HG03558 (cell line): ENCODE data around the gene MXD3.

Experiments used
- ATAC-seq: cut with Tn5 transposase; IDR thresholded peaks from one replicate; pipeline ENCODE4 v1.9.1; 2021; ENCODE audit warnings: moderate number of reproducible peaks; ENCODE audit not compliant: unreplicated experiment; ENCODE audit errors: extremely low read depth

The MXD3 gene

GRCh38 chr5:177327539-177328522 lies 16.1 kb upstream of the MXD3 start:
- no peak for ATAC-seq

GRCh38 chr5:177325868-177326381 lies 14.2 kb upstream of the MXD3 start:
- ATAC-seq, result no peak

DNA sequence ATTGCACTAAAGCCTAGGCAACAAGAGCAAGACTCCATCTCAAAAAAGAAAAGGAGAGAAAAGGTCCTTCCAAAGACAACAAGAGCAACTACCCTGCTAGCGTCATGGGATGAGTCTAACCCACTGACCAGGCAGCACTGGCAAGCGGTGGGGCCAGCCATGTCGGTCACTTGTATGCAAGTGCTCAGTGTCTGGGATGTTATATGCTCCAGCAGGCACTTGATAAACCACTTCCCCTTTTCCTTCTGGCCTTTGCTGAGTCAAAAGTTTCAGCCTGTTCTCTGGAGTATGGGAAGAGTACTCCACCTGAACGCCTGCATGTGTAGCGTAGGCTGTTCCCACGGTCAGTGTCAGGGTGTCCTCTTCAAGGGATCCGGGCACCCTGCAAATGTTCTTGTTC lies 9.2 kb upstream of the MXD3 start:
- ATAC-seq, result no peak

GRCh38 chr5:177319913-177320588 lies 8.4 kb upstream of the MXD3 start:
- ATAC-seq, result no peak

DNA sequence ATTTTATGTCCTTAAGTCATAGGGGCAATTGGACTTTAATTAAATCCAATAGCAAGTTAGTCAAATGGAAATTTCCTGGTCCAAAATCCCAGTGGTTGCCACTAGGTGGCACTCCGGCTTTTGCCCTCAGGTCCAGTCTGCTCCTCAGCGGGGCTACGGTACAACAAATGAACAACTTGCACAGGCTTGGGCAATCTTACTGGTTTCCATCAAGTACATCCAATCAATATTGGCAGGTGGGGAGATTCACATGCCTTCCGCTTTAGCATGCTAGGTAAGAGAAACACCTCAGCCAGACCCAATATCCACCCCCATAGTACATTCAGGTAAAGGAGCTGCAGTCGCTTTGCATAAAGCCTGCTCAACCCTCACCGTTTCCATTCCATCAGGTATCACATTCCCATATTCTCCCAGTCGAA lies 6.3 kb upstream of the MXD3 start:
- no peak for ATAC-seq

DNA sequence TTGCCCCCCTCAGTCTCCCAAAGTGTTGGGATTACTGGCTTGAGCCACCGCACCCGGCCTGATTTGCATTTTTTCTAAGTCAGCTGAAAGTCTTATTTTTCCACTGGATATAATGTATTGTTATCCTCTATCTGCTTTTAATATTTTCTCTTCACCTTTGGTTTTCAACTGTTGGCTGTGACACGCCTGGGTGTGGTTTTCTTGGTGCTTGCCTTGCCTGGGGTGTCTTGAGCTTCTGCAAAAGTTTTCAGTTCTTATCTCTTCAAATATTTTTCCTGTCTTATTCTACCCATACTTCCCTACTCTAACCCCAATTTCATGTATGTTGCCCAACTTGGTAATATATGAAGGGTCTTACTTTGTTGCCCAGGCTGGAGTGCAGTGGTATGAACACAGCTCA lies 4.3 kb upstream of the MXD3 start:
- ATAC-seq, result no peak

- ATAC-seq, result no peak
Observed at GRCh38 chr5:177315411-177315810, 3.7 kb upstream of the MXD3 start.

DNA sequence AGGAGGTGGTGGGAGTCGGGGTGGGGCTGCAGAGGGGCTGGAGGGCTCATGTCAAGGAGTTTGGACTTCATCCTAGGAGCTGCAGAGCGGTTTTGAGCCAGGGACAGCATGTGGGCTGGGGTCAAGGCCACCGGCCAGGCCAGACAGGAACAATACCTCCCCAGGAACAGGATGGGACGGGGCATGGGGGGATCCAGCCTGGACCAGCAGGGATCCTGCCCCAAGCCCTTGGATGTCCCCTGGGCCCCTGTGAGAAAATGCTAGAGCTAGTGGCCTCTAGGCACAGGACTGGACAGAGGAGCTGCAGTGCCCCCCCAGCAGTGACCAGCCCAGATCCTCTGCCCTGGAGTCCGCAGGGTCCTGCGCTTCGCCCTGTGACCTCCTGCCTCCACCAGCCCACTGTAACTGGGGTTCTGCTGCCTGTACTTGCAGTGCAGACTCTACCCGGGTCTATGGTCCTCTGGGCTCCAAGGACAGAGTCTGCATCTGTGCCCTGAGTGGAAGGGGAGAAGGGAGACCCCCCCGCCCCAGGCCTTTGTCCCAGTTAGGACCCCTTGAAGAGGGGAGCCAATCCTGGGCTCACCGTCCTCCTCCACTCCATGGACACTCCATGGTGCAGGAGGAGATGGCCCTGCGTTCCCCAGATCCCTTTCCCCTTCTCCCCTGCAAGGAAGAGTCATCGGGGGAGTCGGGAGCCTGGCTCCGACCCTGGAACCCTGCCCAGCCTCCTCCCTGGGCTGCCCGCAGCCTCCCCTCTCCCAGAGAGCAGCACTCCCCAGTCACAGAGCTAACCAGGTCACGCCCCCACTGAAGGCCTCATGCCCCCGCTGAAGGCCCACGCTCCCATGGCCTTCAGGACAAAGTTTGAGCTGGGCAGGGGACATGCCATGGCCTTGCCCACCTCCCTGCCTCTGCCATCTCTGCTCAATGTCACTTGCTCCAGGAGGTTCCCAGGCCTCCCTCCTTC lies 3.0 kb upstream of the MXD3 start:
- no peak for ATAC-seq

GRCh38 chr5:177313561-177314259 lies 2.0 kb upstream of the MXD3 start:
- ATAC-seq, result no peak

DNA sequence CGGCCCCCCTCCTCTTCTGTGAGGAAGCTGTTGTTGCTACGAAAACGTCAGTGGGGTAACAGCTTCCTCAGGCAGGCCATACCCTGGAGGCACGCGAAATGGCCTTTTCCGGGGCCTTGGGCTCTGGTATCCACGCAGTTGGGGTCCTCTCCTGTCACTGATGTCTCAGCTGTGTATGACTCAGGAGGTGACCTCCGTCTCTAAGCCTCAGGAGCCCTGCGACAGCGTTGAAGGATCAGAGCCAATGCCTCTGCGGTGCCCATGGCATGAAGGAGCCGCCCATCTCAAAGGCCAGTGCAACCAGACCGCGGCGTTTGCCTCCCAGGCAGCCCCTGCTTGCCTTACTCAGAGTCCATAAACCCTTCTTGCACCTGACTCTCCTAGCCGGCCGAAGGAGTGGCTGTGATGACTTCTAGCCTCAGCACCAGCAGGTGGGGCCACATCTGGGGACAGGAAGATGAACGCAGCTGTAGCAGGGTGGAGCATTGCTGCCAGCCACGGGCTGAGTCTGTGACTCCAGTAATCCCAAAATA lies 1.0 kb upstream of the MXD3 start:
- no peak for ATAC-seq

DNA sequence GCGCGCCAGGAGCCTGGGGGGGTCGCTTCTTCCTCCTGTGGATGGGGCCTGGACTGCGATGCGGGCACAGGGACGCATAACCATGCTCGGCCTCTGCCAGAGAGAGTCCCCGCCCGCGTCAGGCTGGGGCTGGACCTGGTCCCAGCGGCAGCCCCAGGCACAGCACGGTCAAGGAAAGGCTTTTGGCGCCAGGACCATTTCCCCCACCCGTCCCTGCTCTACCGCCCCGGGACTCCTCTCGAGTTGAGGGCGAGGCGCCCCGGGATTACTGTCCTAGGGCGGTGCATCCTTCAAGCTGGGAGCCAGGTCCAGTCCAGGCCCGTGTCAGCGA lies 341 bp downstream of the MXD3 start:
- ATAC-seq, result no peak

DNA sequence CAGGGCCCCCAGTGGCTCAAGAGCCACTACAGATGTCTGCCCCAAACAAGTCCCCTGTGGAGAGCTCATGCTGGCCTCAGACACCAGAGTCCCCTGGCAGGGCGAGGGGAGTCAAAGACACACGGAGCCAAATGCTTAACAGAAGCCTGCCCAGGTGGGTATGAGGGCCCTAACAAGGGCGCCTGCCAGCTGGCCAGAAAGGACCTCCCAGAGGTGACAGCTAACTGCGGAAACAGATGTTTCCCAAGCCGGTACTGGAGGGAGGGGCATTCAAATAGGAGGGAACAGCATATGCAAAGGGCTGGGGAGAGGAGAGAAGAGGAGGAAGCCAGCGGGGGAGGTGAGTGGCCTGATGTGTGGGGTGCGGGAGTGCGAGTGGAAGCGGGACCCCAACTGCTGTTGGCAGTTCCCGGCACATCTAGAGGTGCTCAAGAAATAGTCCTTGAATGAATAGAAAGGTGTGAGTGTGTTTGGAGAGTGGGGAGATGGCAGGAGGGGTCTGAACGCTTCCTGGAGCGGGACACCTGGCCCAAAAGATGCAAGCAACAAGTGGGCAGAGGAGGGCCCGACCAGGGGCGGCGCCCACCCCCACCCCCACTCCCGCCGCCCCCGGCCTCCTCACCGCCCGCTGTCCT lies 824 bp downstream of the MXD3 start:
- no peak for ATAC-seq

DNA sequence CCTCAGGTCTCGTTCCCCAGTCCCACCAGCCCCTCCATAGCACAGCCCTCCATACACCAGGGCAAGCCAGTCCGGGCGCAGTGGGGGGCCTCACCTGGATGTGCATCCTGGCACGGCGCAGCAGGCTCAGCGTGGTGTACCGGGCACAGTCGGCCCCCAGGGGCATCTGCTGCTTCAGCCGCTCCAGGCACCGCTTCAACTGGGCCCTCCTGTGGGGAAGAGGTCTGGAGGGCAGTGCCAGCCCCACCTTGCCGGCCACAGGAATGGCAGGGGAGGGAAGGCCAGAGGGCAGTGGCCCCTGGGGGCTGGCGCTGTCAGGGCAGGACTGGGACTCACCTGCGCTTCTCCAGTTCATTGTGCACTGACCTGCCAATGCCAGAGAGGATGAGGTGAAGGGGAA lies 1.4 kb downstream of the MXD3 start:
- ATAC-seq, result no peak

DNA sequence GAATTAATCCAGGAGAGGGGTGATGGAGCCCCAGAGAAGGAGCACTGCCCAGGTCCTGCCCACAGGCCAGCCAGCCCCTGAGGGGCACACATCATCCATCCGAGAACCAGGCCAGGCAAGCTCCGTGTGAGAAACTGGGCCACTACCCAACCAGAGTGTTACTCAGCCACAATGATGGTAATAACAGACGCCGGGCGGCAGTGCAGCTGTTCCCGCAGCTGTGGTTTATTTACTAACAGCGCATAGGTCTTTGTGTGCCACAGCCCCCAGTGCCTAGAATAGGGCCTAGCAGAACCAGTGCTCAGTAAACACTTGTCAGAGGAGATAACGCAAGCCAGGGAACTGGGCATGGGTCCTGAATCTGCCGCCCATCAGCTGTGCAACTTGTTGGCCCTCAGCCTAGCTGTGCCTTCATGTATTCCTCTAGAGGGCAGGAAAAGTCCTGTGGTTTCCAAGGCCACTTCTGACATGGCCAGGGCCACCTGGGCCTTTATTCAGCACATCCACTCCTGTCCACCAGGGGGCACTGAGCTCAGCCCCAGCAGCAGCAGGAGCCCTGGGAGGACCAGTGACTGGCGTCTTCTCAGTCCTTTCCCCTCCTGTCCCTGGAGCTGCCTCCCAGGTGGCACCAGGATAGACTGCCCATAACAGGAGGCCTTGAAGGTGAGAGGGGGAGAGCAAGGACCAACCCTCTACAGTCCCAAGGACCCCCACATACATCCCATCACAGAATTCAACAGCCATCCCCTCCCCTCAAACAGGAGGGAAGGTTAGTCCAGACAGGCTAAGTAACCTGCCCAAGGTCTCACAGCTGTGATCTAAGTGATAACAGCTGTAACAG lies 2.1 kb downstream of the MXD3 start:
- ATAC-seq, result no peak

DNA sequence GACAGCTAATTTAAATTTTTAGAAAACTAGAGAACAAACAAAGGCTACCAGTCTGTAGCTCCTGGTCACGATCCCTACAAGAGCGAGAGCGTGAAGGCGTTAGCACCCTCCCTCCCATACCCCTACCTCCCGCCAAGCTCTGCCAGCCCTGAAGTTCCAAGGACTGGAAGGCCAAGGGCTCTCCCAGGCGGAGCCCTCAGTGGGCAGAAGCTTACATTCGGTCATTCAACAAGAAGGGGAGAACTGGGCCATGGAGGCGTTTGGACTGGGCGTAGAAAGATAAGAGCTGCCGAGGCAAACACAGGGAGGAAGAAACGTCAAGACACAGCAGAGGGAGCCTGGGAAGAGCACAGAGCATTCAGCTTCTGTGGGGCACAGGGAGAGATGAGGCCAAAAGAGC lies 3.0 kb downstream of the MXD3 start:
- ATAC-seq, result no peak

DNA sequence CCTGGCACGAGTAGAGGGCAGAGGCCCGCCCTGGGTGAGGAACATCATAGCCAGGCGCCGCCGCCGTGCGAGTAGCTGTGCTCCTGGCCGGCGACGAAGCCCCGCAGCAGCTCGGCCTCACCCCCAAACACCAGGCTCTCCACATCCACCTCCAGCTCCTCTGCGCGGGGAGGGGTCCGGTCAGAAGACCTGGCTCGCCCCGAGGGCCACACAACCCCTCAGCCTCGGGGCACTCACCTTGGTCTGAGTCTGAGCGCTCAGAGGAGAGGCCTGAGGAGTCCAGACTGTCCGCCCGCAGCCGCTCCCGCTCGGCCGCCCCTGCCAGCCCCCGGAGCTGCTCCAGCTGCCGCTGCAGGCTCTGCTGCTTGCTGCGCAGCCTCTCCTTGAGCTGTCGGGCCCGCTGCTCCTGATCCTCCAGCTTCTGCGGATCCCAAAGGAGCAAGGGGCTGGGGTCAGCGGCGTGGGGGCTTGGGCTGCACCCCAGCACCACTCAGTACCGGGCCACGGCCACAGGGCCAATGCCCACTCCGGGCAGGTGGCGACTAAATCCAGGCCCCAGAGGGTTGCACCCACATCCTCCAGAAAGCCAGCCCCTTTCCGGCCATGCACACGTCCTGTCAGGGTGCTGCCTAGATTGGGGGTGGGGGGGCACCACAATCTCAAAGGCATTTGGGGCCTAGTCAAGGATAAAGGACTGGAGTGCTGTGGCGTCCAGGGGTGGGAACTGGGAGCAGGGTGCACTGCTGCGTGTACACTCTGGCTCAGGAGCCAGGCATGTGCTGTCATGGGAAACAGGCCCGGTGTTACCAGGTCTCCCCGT lies 3.9 kb downstream of the MXD3 start:
- ATAC-seq, result no peak
